Pons (tissue), 1 donor: ENCODE results near the gene REX1BD.
A peak's percentile ranks its signal among the peaks of the same experiment; 100 is the strongest.
"Not testable (repeated sequence)": the region's sequence is repeated elsewhere in the genome, so short reads cannot be mapped to it uniquely, and the experiment has no call there.

Source experiments
- DNase-seq: peaks from one replicate; pipeline ENCODE4 v3.0.0-alpha.2; 2016; ENCODE audit warnings: low spot score

Gene REX1BD

DNA sequence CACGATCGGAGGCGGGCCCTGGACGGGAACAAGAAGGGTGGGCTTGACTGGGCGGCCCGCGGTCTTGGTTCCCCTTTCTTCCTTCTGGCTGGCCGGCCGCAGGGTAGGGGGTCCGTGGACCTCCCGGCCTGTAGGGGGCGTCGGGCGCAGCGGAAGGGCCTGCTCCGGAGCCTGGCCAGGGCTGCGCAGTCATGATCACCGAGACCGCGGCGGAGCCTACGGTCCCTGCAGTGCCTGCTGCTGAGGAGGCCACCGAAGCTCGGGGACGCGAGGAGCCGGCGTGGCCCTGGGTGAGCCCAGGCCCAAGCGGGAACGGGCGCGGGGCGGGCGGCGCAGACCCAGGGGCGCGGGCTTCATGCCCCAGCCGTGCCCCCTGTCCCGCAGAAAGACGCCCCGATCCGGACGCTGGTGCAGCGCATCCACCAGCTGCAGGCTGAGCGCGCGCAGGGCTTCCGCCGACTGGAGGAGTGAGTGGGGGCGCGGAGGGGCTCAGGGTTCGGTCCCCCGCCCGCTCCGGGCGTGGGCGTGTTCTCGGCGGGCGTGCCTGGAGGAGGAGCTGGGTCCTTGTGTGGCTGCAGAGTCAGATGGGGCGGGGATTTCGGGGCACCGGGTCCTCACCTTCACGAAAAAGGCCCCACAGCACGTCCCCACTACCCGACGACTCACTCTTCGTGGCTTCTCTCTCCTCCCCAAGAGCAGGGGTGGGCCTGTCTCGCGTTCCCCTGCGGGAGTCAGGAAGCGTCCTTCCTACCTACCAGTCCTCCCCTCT lies at the start of gene REX1BD:
Gene REX1BD (plus strand): TSS at position 188 of the 769 bp plus-strand sequence. CDS start 4 bp downstream, at position 192.
- DNase-seq = peak; percentile 58

DNA sequence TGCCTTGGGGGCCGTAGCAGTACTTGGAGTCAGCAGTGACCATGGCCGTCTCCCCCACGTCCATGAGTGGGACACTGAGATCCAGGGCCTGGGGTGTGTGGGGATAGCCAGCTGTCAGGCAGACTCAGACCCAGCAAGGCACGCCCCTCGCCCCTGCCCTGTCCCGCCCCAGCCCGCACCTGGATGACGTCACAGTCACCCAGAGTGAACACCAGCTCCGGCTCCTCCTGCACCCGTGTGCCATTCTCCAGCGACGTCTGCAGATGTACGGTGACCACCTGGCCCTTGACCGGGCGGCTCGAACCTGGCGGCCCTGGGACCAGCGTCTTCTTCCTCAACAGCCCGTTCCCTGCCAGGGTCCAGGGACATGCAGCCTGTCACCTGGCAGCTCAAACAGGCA lies 49.2 kb upstream of the REX1BD start:
- DNase-seq = no peak

DNA sequence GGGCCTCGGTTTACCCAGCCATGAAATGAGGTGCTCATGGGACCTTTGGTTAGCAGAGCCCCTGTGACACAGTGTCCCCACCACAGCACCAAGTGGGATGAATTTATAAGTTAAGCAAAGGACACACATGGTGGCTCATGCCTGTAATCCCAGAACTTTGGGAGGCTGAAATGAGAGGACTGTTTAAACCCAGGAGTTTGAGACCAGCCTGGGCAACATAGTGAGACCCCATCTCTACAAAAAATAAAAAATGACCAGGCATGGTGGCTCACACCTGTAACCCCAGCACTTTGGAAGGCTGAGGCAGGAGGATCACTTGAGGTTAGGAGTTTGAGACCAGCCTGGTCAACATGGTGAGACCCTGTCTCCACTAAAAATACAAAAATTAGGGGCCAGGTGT lies 48.4 kb upstream of the REX1BD start:
- not testable (repeated sequence) for DNase-seq

DNA sequence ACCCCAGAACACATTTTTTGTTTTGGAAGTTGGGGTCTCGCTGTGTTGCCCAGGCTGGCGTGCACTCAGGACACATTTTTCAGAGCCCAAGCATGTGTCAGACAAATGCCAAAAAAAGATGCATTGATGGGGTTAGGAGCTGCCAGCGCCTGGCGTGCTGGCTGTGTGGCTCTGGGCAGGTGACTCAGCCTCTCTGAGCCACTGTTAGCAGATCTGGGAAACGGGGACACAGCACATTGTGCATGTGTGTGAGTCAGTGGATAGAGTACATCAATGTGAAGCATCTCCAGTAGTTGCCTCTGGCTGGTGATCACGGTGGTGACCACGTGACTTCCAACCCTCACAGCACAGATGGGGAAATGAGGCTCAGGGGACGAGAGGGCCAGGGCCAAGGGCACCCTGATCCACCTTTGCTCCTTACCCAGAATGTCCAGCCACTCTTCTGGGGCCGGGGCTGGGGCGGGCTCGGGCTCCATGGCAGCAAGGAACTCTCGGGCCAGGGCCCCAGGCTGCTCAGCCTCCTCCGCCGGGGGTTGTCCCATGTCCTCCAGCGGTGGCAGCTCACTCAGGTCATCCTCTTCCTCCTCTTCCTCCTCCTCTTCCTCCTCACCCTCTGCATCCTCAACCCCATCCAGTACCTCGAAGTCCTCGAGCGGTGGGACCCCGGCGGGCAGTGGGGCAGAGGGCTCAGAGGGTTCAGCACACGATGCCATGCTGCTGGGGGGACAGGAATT lies 47.2 kb upstream of the REX1BD start:
- DNase-seq = no peak

DNA sequence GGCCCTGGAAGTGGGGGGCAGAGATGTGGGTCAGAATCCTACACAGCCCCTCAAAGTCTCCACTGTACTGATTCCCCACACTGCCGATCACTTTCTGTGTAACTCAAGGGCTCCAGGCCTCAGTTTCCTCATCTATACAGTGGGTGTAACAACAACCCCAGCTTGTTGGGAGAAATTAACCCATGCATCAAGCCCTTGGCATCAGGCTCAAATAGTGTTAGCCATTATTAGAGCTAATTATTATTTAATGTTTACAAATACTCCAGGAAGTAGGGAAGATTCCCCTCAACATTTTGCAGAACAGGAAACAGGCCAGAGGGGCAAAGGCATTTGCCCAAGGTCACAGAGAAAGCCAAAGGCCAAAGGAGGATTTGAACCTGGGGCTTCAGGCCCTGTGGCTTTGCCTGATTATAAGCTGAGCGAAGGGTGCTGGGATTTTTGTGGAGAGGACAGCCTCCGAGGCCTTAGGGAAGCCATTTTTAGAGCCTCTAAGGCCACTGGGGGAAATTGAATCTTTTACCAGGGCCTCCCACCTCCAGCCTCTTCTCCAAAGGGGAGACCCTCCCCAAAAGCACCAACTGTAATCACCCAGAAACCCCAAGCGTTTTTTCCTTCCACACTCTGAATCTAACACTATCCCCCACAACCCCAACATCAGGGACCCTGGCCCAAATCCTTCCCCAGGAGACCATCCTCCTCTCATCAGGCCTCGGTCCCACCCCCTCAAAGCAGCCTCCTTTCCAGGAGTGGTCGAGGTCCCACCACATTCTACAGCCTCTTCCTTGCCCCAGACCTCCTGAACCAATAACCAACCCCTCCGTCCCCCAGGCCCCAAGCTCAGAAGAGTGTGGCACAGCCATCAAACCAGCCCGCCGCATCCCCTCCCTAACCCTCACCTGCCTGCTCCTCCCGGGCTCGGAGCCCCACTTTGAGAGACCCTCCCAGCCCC lies 46.3 kb upstream of the REX1BD start:
- DNase-seq = no peak

DNA sequence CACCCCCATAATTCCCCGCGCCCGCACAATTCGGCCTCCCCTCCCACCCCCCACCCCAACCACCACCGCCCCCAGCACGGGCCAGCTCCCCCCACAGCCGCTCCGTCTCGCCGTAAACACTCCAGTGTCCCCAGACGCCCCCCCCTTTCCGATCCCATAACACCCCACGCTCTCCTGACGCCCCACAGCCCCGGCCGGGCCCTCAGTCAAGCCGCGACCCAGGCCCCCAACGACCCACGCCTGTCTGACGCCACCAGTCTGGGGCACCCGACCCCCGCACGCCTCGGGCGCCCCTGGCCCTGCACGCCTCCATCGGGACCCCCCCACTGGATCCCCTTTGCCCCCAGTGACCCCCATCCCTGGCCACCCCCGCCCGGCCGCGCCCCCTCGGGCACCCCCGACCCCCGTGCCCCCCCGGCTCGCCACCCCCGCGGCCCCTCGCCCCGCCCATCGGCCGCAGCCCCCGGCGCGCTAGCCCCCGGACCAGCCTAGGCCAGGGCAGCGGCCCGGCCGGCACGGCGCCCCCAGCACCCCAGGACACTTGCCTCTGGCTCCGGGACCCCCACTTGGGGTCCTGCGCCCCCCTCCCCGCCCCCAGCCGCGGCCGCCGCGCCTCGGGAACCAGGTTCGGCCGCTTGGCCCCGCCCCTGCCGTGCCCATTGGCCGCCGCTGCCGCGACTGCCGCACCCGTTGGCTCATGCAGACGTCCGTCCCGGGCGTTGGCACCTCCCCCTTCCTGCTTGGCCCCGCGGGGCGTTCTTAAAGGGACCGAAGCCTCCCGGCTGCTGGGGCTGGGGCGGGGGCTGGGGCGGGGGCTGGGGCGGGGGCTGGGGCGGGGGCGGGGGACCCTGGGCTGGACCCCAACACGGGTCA lies 45.4 kb upstream of the REX1BD start, which contains the start of gene FKBP8:
Gene FKBP8 (minus strand): TSS at position 633 of the 873 bp plus-strand sequence. CDS start 1,603 bp downstream, outside the sequence.
- DNase-seq = peak; percentile 83

DNA sequence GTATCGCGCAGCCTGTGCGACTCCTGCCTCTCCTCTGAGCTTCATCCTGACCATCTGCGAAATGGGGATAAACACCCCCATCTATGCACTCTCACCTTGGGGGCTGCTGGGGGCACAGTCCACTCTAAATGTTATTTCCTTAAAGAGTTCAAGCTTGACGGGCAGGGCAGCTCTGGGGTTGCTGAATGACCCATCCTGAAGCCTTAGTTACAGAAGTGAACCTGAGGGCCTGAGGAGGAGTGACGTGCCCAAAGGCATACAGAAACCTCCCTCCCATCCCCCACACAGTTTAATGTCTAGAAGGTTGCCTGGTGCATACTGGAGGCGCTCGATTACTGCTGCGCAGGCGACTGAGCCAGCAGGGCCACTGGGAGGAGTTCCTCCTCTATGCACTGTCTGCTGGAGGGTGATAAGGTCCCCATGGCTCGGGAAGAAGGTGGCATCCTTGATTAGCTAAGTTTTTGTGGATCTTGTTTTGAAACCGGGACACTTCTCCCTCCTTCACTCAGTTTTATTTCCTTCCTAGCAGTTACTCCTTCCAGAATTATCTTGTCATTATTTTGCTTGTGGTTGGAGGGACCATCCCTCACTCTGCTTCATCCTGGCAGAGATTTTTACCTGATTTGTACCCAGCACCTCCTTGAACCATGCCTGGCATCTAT lies 44.7 kb upstream of the REX1BD start:
- peak; percentile 57 for DNase-seq

DNA sequence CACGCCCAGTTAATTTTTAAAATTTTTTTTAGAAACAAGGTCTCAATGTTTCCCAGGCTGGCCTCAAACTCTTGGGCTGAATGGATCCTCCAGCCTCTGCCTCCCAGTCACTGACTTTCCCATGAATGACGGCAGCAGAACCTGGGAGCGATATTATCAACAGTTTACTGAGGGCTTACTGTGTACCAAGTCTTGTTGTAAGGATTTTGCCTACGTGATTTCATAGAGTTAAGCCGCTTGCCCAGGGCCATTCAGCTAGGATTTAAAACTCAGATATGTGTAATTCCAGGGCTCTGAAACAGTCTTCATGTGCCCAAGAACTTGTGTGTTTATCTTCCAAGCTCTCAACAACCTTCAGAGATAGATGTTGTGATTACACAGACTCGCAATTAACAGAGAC lies 37.0 kb upstream of the REX1BD start:
- DNase-seq = no peak

DNA sequence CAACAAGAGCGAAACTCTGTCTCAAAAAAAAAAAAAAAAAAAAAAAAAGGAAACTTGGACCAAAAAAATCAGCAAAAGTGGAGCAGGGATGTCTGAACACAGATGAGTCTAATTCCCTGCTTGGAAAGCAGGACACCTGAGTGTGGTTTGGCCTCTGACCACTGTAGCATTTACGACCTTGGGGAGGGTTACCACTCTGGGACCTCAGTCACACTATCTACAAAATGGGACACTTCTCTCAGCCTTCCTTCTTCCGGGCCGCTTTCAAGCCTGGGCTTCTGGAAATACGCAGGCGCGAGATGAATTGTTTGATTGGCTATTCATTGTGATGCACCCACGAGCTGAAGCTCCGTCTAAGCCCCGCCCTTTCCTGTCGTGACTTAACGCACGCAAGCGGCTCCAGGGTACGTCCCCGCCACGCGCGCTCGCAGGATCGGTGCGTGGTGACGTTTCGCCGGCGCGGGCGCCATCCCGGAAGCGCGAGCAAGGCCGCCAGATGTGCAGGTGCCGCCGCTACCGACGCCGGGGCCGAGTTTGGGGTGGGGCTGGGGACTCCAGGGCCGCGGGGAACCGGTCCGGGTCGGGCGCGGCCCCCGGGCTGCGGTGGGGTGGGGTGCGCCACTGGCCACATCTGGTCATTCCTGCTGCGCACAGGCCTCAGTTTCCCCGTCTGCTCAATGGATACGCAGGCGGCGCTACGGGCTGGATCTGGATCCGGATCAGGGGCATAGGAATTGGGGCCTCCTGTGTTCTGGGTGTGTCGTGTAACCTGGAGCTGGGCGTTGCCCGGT lies 31.0 kb upstream of the REX1BD start, which contains the start of gene KXD1:
Gene KXD1 (plus strand): TSS at position 460 of the 791 bp plus-strand sequence. CDS start 4,187 bp downstream, outside the sequence.
- DNase-seq = peak; percentile 99

DNA sequence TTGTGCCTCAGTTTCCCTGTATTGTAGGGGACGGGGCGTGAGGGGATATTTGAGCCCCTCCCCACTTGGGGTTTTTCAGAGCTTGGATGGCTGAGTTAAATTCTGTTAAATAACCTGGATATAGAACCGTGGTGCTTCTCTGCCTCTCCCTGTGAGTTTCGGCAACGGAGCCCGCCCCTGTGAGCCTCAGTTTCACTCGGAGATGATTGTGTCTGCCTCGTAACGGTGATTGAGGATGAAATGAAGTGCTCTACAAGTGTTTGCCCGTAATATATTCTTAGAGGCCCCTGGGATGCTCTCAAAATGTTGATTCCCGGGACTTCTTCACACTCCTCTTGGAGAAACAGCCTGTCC lies 30.4 kb upstream of the REX1BD start:
- no peak for DNase-seq

DNA sequence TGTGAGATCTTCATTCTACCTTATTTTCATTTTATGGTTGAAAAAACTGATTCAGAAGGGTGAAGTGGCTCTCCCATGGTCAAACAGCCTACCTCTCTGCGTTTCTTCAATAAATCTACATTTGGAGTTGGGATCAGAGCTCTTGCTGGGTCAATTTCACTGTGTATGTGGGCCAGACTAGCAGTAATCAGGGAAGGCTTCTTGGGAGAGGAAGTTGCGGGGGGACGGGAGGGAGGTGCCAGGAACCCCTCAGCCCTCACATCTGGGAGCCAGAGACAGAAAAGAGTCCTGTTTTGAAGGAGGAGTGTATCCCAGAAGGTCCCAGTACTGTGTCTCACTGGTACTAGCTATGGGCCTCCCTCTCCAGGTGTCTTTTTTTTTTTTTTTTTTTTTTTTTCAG lies 30.0 kb upstream of the REX1BD start:
- no peak for DNase-seq

DNA sequence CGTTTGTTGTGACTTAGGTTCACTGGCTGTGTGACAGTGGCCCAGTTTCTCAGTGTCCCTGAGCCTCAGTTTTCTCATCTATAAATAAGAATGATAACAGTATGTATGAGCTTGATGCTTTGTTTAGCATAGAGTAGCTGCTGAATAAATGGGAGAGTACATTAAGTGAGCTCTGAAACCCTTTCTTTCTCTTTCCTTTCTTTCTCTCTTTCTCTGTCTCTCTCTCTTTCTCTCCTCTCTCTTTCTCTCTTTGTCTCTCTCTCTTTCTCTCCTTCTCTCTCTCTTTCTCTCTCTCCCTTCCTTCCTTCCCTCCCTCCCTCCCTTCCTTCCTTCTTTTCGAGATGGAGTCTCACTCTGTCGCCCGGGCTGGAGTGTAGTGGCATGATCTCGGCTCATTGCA lies 28.9 kb upstream of the REX1BD start:
- DNase-seq = no peak

DNA sequence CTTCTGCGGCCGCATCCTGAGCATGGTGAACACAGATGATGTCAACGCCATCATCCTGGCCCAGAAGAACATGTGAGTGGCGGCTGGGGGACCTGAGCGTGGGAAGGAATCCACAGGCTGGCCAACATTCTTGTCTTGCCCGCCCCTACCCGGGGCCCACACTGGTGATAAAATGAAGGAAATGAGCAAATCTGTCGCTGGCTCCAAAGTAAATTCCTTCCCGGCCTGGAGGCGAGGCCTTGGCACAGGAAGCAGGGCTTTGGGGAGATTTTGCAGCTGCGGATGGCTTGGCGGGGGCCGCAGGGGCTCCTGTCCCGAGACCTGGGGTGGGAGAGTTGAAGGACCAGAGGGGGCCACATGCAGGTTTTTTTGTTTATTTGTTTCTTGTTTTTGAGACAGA lies 26.5 kb upstream of the REX1BD start:
- no peak for DNase-seq

DNA sequence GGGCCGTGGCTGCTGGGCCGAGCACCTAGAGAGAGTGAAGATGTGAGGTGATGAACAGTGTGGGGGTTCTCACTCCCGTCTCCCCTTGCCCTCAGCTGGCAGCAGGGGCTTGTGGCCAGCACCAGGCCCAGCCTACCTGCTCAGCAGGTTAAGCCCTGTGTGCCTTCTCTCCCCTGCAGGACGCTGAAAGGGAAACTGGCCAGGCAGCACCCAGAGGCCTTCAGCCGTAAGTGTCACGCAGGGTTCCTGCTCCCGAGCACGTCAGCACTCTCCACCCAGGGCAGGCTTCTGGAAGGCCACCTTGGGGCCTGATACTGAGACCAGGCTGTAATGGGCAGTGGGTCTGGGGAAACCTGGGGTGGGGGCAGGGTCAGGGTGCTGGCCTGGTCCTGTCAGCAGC lies 21.6 kb upstream of the REX1BD start:
- DNase-seq = no peak

DNA sequence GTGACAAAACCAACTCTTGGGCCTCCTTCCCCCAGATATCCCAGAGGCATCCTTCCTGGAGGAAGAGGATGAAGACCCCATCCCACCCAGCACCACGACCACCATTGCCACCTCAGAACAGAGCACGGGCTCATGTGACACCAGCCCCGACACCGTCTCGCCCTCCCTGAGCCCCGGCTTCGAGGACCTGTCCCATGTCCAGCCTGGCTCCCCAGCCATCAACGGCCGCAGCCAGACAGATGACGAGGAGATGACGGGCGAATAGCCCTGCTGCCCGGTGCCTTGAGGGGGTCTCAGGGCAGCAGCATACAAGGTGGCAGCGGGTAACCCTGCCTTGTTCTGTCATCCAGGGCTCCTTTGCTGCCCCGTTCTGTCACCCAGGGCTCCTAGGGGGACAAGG lies 20.2 kb upstream of the REX1BD start:
- DNase-seq = no peak

DNA sequence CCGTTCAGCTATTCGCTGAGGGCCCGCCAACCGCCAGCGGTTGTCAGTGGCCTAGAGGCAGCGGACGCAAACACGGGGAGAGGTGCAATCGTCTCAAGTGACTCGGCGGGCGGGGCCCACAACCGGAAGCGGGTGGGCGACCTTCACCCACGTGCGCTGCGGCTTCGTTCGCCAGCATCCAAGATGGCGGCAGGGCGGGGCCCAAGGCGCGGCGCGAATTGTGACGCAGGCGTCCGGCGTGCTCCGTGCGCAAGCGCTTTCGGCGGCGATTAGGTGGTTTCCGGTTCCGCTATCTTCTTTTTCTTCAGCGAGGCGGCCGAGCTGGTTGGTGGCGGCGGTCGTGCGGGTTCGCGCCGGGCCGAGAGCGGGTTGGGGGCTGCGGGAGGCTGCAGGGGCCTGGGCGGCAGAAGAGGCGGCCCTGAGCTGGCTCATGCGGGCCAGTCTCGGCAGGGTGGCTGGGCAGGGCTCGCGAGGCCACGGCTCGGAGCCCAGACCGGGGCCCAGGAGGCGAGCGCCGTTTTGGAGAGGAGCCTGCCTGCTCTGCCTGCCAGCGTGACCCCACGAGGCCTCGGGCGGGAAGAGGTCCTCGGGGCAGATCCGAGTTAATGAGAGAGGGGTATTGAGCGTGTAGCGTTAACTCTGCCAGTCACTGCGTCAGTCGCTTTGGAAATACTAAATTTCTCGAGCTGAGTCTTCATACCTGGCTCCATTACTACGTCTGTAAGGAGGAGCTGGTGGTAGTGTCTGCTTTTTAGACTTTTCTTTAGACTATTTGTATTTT lies 16.8 kb upstream of the REX1BD start, which contains the start of gene UBA52:
Gene UBA52 (plus strand): TSS at position 294 of the 781 bp plus-strand sequence. CDS start 1,444 bp downstream, outside the sequence.
- DNase-seq = peak; percentile 93

DNA sequence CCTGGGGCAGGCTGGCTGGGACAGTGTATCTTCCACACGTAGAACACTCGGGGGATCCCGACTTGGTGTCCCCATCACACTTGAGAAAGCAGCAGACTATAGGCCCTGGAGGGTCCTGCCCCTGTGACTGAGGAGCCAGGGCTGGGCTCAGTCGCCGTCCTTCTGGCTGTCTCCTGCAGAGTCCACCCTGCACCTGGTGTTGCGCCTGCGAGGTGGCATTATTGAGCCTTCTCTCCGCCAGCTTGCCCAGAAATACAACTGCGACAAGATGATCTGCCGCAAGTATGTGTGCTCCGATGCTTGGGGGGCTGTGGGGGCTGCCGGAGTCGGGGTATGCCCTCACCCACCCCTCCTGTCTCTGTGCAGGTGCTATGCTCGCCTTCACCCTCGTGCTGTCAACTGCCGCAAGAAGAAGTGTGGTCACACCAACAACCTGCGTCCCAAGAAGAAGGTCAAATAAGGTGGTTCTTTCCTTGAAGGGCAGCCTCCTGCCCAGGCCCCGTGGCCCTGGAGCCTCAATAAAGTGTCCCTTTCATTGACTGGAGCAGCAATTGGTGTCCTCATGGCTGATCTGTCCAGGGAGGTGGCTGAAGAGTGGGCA lies 13.8 kb upstream of the REX1BD start:
- no peak for DNase-seq

DNA sequence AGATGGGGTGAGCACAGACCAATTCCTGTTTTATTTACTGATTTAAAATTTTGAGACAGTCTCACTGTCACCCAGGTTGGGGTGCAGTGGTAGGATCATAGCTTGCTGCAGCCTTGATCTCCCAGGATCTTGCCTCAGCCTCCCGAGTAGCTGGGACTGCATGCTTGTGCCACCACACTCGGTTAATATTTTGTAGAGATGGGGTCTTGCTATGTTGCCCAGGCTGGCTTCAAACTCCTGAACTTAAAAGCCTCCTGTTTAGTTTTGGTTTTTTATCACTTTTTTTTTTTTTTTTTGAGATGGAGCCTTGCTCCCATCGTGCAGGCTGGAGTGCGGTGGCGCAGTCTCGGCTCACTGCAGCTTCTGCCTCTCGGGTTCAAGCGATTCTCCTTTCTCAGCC lies 12.2 kb upstream of the REX1BD start:
- no peak for DNase-seq
